Measurements from ENCODE around the gene FURIN. TPM values are rescaled to one million over a fixed set of nuclear protein-coding genes. Genes with fewer than 3 reads are reported as not detected.
"Not testable (repeated sequence)": the region's sequence is repeated elsewhere in the genome, so short reads cannot be mapped to it uniquely, and the experiment has no call there.

FURIN gene
- polyA plus RNA-seq, 10 donors: 20.1 to 35.7 (median 28.3) TPM

GRCh38 chr15:90869140-90869541 is 753 bp downstream of the FURIN start:
- no peak for DNase-seq

GRCh38 chr15:90869601-90870353 is 1.4 kb downstream of the FURIN start:
- DNase-seq: peak; percentile 38 to 66 (median 58)

- DNase-seq: peak in 1 of 3 donors; percentile 32
Measured at GRCh38 chr15:90870354-90871138, 2.2 kb downstream of the FURIN start.

GRCh38 chr15:90871139-90871715 is 2.8 kb downstream of the FURIN start:
- peak in 2 of 3 donors; percentile 38 to 79 for DNase-seq

GRCh38 chr15:90871716-90872485 is 3.5 kb downstream of the FURIN start:
- peak in 1 of 3 donors; percentile 48 for DNase-seq

- DNase-seq: peak in 1 of 3 donors; percentile 49
Measured at GRCh38 chr15:90872486-90873184, 4.2 kb downstream of the FURIN start.

GRCh38 chr15:90873488-90873997 is 5.2 kb downstream of the FURIN start:
- no peak for DNase-seq

GRCh38 chr15:90873998-90874605 is 5.7 kb downstream of the FURIN start:
- DNase-seq: no peak

GRCh38 chr15:90874986-90875385 is 6.6 kb downstream of the FURIN start:
- not testable (repeated sequence) for DNase-seq

- DNase-seq: no peak
Measured at GRCh38 chr15:90875549-90875981, 7.2 kb downstream of the FURIN start.

GRCh38 chr15:90876046-90876445 is 7.7 kb downstream of the FURIN start:
- no peak for DNase-seq

GRCh38 chr15:90876512-90877170 is 8.3 kb downstream of the FURIN start:
- no peak for DNase-seq

GRCh38 chr15:90877315-90877714 is 8.9 kb downstream of the FURIN start:
- DNase-seq: no peak

GRCh38 chr15:90877996-90878395 is 9.6 kb downstream of the FURIN start:
- no peak for DNase-seq

- DNase-seq: no peak
Measured at GRCh38 chr15:90878660-90879059, 10.3 kb downstream of the FURIN start.

GRCh38 chr15:90879730-90880366 is 11.5 kb downstream of the FURIN start:
- DNase-seq: no peak

- DNase-seq: no peak
Measured at GRCh38 chr15:90880381-90881145, 12.2 kb downstream of the FURIN start.

- no peak for DNase-seq
Measured at GRCh38 chr15:90881181-90881977, 13.0 kb downstream of the FURIN start.
